ENCODE results near the gene SEMG2.

The SEMG2 gene

DNA sequence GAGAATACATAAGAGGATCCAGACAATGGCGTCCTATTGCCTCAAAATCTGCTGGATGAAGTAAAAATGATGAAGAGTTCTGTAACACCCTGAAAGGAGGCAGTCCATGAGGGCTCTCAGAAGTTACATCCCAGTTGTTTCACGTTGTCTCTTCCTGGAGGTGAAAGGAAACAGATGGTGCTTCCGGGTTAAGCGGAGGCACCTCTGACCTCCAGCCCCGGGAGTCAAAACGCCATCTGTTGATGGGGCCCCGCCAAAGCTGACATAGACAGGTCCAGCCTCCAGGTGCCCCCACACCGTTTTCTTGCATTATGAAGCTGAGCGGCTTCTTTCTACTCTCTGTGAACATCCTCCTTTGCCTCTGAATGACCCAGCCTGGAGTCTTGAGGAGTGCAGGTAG lies 9.5 kb downstream of the SEMG2 start:
- DNase-seq (ENCODE audit: low spot score), result no peak

DNA sequence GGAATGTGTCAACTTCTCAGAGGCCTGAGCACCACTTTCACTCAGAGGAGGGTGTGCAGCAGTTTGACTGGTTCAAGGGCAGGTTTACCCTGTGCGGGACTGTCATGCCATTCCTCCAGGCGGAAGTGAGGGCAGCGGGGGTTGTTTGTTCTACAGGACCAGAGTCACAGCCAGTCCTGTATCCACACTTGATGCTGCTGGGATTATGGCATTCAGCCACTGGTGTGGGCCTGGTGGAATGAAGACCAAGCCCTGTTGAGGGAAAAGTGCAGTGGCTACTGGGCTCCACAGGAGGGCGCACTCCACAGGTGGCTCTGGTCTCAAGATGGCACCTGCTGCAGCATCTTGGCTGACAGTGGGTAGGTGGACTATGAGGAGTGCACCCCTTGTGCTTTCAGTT lies 14.8 kb downstream of the SEMG2 start:
- DNase-seq (ENCODE audit: low spot score), result no peak

DNA sequence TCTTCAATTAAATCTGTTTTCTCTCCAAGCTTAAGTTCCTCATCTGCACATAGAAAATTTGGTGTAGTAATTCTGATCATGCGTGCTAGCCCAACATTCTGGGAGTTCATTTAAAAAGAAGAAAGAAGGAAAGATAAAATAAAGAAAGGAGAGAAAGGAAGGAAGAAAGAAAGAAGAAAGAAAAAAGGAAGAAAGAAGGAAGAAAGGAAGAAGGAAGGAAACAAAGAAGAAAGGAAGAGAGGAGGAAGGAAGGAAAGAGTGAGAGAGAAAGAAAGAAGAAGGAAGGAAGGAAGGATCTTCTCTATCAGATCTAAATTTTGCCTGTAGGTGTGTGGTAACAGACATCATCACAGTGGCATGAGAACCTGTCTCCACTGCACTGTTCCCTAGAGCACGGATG lies 17.0 kb downstream of the SEMG2 start:
- no peak for DNase-seq (ENCODE audit: low spot score)

DNA sequence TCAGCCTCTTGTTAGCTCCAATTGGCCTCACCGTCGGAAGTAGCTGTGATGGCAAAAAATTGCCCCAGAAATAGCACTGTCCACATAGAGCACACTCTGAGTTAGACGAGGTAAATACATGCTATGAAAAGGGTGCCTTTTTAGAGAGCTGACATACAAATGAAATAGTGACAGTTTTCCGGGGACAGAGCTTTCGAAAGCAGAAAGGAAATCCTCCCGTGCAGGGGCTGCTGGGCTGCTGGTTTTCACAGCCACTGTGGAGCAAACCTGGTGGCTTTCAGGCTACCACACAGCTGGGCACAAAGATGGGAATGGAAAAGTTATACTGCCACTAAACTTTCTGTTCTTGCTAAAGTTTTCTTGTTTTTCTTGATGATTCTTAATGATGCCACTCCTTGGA lies 24.9 kb downstream of the SEMG2 start:
- DNase-seq (ENCODE audit: low spot score), result no peak

DNA sequence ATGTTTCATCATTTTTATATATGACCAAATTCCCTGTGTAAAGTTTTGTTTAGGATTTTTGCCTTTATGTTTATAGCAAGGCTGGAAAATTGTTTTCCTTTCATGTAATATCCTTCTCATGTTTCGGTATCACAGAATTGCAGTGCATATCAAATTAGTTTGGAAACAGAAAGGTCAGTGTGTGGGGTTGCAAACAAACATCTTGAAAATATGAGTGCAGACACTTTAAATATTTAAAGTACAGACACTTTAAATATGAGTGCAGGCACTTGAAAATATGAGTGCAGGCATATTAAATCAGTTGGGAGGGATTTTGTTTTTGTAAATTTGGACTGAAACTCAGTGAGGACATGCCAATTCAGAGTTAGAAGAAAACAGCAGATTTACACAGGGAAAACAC lies 26.7 kb downstream of the SEMG2 start:
- no peak for DNase-seq (ENCODE audit: low spot score)

DNA sequence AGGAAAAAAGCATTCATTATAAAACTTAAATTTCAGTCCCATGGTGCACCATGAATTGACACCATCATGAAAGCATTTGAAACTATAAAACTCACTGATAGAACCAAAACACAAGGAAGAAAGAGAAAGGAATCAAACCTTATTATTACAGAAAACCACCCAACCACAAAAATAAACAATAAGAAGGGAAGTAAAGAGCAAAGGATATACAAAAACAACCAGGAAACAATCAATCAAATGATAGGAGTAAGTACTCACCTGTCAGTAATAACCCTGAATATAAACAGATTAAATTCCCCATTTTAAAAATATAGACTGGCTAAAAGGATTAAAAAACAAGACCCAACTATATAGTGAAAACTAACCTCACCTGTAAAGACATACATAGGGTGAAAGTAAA lies 27.4 kb downstream of the SEMG2 start:
- no peak for DNase-seq (ENCODE audit: low spot score)

DNA sequence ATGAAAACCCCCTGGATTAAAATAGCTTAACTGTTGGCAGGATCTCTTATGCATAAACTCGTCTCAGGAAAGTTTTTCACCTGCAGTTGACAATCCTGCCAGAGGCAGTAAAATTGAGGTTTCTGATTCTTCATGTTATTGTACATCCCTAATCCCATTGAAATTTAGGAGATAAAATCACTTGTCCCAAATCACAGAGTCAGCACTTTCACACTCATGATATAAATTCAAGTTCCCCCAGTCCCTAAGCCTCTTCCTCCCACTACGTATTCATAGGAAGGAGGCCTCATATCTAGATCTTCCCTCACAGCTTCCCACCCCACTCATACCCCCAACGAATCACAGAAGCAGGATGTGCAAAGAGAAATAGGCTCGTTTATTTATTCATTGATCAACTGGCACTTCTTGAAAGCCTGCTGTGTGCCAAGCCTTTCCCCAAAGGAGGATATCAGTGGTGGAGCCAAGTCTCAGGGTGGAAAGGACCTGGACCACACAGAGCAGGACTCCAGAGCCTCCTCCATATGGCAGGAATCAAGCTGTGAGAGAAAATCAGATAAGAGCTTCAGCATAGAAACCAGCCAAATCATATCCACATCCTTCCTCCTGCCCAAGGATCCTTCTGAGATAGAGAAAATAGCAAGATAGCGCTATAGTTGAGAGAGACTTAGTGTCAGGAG lies 30.8 kb downstream of the SEMG2 start:
- no peak for DNase-seq (ENCODE audit: low spot score)

DNA sequence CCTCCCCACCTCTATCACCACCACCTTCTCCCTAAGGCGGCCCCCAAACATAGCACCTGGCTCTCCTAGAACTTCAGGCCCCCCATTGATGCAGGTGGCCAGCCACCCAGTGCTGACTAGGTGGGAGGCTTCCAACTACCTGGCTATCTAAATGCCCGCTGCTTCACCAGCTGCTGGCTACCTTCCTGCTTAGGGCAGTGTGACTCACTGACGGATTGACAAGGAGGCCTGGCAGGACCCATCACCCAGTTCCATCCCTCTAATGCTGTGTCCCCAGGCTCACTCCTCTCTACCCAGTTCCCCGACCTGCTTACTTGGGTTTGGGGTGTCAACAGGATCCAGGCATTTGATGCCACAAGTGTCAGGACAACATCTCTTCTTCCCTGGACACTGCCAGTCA lies 32.1 kb downstream of the SEMG2 start:
- no peak for DNase-seq (ENCODE audit: low spot score)

DNA sequence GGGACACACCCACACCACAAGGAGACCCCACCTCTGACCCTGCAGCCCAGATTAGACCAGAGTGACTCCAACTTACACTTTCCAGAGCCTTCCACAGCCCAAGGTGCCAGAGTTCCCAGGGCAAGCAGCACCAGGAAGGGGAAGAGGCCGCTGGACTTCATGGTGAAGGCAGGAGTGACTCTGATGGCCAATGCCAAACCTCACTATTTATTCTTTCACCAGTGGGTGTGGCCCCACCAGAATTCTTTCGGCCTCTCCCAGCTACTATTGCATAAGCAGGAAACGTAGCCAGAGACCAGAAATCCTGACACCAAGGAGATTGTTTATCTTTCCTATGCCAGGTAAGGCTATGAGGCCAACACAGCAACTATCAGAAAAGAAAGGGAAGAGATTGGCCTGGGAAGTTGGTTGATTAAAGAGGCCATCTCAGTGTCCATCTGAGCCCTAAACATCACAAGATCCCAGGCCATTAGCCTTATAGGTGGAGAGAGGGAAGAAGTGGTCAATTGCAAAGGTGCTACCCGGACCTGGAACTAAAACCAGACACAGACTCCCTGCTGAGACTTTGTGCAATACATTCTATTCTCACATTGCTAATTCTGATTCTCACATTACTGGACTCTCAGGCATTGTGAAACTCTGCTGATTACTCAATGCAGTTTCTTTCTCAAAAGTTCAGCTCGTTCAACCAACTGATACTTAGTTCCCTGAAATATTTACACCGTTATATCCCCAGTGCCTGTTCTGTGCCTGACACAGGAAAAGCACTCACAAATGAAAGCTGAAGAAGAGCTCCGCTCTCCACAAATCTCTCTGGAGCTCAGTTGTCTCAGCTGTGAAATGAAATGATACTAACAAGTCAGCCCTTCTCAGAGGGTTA lies 33.5 kb downstream of the SEMG2 start, which contains the start of gene SLPI:
Gene SLPI (minus strand): TSS at position 182 of the 880 bp plus-strand sequence. CDS start 21 bp downstream, at position 161.
- DNase-seq (ENCODE audit: low spot score), result no peak

DNA sequence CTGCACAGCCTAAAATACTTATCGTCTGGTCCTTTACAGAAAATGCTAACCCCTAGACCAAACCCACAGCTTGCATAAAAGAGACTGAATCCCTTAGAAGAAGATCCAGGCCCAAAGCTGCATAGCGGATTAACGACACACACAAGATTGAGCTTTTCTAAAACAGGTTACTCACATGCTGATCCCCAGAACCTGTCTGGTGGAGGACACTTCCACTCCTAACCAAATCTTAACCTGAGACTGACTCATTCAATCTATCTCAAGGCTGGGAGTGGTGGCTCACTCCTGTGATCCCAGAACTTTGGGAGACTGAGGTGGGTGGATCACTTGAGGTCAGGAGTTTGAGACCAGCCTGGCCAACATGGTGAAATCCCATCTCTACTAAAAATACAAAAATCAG lies 36.0 kb downstream of the SEMG2 start:
- DNase-seq (ENCODE audit: low spot score), result no peak

DNA sequence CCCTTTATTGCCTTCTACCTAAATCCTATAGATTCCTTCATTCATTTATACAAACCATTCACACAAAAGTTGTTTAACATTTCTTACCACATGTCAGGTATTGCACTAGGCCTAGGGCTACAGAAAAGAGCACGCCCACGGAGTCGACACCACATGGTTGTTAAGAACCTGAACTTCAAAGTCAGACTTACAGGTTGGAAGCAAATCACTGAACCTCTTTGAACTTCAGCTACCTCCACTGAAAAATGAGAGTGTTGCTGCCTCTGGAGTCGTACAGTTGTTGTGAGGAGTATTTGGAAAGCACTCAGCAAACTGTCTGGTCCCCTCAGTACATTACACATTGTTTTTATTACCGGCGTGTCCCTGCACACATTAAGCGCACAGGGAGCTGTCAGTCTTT lies 36.5 kb downstream of the SEMG2 start:
- no peak for DNase-seq (ENCODE audit: low spot score)

DNA sequence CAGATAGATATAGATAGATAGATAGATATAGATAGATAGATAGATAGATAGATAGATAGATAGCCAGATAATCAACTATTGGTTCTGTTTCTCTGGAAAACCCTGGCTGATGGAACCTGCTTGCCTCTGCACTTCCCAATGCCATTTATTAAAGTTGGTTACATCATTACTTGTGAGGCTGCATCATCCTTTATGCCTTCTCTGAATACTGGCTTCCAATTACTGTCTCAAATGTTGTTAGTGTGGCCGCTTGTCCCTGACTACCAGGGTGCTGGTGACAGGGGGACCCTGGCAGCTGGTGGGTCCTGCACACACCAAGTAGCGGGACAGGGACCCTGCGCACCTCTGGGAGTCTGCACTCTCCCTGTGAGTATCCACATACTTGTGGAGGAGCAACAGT lies 37.1 kb downstream of the SEMG2 start:
- DNase-seq (ENCODE audit: low spot score), result no peak

DNA sequence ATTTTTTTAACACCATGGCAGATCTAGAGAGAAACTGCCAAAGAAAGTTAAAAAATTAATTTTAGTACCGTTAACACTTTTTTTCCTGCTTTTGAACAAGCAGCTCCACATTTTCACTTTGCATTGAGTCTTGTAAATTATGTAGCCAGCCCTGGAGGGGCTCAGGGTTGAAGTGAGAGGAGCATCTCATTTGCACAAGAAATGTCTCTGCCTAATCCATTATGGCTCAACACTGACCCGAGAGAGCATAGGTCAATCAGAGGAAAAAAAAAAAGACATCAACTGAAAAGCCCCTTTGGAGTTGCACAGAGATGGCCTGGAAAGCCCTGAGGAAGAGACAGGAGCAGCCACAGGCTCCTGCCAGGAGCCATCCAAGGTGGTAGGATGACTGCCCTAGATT lies 37.5 kb downstream of the SEMG2 start:
- no peak for DNase-seq (ENCODE audit: low spot score)

DNA sequence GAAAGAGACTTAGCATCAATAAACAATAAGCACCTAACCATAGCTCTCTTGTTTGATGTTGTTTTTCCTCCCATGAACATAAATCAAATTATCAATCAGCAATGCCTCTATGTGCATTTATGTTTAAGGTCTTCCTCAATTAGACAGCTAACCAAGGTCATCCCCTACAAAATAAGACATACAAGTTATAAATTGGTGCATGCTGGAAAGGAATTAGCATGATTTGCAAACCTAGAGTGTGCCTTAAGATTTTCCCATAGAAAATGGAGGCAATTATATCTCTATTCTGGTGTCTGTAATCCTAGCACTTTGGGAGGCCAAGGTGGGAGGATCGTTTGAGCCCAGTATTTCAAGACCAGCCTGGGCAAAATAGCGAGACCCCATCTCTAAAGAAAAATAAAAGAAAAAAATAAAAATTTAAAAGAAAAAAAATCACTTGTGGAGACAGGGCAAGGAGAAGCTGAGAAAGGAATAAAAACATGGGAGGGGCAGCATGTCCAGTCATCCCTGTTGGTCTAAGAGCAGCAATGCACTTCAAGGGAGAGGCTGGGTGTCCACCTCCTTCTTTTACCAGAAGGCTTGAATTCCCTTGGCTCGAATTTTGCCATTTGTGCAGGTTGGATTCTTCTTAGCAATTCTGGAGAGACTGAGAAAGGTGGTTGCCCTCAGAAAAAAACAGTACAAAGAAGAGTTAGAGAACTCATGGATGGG lies 42.5 kb downstream of the SEMG2 start:
- DNase-seq (ENCODE audit: low spot score), result no peak

DNA sequence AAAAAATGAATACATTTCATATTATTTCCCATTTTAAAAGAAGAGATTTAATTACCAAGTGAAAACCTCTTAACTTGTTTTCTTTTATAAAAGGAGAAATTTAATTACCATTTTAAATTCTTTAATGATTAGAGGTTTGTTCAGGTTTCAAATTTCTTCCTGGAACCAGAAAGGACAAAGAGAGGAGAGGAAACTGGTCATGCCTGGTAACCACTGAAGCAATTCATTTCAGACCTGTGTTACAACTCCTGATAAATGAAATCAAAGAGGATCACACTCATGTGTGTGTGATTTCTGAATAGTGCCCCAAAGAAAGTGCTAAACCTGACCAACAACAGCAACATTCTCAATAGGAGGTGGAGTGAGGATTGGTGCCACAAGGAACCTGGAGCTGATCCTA lies 45.8 kb downstream of the SEMG2 start:
- no peak for DNase-seq (ENCODE audit: low spot score)

DNA sequence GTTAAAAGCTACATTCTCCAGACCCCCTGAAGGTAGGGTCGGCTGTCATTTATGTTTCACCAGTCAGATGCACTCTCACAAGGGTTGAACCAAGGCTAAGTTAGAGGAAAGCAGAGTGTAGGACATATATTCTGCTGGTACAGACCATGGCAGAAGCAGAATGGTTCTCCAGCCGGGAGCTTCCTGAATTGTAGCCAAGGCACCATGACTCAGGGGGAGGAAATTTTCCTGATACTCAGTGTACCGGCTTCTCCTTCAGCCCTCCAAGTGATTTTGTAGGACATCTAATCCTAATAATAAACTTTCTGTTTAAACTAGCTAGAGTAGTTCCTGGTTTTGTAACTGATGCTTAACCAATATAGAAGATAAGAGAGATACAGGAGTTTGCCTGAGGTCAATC lies 47.4 kb downstream of the SEMG2 start:
- no peak for DNase-seq (ENCODE audit: low spot score)

DNA sequence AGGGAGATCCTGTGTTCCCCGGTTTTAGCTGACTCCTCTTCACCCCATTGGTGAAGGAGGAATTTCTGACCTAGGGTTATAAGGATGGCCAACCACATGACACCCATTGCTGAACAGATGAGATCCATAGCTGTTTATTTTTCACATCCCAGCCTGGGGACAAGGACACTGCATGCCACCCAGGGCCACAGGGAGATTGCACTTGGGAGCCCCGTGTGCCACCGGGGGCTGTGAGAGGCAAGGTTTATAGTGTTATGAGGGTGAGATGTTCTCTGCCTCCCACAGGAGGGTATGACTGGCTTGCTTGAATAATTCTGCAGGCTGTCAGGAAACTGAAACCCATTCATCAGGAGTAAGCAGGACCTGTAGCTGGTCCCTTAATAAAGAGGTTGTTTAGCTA lies 47.9 kb downstream of the SEMG2 start:
- no peak for DNase-seq (ENCODE audit: low spot score)

DNA sequence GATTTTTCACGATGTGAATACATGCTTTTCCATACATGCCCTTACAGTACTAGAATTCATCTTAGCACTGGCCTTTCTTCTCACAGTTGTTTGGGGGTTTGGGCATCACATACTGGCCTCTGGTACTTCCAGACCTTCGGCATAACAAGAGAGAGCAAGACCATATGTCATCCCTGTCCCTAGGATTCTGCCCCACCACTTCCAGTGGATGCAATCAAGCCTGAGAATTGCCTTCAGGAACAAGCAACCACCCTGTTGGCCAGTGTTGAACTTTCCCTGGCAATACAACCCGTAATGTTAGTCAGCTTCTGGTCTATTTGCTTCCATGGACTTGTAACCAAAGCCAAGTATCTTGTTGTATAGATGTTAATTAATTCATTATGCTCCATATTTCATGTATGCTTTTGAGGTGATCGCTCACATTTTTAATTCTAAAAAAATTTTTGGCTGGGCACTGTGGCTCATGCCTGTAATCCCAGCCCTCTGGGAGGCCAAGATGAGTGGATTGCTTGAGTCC lies 48.6 kb downstream of the SEMG2 start:
- no peak for DNase-seq (ENCODE audit: low spot score)
